HG03025 (cell line): ENCODE results near the gene NADSYN1.
"Not testable (repeated sequence)": the region's sequence is repeated elsewhere in the genome, so short reads cannot be mapped to it uniquely, and the experiment has no call there.

Source experiments
- ATAC-seq: cut with Tn5 transposase; IDR thresholded peaks from one replicate; pipeline ENCODE4 v1.9.1; 2021; ENCODE audit warnings: mild to moderate bottlenecking, moderate library complexity; ENCODE audit not compliant: unreplicated experiment, low FRiP score

Gene NADSYN1

DNA sequence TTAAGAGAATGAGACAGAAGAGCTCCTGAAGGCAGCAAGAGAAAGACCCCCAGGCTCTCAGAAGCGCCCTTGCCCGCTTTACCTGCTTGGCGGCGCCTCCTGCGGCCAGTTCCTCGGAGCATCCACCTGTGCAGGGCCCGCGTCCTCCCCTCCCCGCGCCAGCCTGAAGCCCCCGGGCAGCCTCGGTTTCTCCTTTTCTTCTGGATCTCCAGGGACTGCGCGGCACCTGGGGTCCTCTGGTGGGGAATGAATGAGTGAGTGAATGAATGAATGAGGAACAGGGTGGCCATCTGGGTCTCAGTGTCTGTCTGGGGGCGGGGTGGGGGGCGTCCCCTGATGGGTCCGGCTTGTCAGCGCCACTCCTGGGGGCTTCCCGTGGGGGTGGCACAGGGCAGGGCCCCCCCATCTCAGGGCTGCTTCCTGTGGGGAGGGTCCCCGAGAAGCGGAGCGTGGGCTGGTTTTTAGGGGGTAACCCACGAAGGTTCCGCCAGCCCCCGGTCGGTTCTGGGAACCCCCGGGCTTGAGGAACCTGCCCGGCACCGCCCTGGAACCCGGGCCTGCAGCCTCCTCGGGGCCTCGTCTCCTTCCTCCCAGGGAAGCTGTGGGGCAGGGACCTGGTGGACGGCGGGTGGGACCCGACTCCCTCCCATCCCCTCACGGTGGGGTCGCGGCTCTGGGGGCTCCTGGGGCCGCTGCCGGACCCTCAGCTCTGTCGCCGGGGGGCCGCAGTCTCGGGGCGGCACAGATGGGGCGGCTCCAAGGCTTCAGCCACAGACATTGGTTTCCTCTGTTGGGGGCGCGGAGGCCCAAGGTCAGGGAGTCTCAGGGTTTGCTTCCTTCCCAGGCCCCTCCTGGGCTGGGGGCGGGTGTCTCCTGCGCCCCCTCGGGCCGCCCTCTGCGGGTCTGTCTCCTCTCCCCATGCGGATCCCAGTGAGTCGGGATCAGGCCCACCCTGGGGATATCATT lies 65.8 kb downstream of the NADSYN1 start:
- ATAC-seq, result no peak

DNA sequence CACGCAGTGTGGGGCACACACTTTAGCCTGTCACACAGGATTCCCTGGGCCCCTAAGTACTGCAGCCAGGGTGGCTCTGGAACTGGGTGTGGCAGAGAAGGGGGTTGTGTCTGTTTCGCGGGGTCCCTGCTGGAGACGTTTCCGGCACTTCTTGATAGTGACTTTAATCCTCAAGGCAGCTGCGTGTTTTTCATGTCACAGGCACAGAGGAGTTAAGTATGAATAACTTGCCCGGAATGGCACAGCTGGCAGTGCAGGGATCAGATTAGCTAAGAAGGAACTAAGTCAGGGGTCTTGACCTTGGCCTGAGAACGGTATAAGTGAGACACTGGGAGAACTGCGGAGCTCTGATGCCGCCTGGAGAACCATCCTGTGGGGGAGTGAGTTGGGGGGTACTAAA lies 66.5 kb downstream of the NADSYN1 start:
- ATAC-seq, result no peak

DNA sequence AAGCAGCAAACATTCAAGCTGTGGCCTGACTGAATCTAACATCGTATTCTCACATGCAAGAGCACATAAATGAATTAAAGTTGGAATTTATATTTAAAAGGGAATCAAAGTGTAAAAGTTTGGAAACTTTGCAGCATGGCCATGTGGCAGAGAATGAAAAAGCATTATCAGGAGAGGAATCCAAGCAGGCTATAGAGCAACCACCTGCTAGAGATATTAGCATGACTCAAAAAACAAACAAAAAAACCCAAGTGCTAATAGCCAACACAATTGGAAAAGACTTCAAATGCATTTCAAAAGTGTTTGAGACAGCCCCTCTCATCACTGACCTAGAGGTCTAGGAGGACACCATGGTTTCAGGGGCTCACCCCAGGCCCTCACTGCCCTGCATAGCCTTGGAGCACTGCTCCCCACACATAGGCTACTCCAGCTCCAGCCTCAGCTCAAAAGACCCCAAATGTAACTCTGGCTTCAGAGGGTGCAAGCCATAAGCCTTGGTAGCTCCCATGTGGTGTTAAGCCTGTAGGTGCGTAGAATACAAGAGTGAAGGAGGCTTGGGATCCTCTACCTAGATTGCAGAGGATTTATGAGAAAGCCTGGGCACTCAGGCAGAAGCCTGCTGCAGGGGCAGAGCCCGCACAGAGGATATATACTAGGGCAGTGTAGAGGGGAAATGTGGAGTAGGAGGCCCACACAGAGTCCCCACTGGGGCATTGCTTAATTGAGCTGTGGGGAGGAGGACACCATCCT lies 72.4 kb downstream of the NADSYN1 start:
- no peak for ATAC-seq

DNA sequence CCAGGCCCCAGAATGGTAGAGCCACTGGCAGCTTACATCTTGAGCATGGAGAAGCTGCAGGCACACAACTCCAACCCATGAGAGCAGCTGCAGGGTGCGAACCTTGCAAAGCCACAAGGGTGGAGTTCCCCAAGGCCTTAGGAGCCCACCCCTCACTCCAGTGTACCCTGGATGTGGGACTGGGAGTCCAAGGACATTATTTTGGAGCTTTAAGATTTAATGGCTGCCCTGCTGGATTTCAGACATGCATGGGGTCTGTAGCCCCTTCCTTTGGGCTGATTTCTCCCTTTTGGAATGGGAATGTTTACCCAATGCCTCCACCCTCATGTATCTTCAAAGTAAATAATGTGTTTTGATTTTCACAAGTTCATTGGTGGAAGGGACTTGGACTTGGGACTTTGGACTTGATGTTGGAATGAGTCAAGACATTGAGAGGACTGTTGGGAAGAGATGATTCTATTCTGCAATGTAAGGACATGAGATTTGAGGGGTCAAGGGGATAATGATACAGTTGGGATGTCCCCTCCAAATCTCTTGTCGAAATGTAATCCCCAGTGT lies 73.0 kb downstream of the NADSYN1 start:
- no peak for ATAC-seq

DNA sequence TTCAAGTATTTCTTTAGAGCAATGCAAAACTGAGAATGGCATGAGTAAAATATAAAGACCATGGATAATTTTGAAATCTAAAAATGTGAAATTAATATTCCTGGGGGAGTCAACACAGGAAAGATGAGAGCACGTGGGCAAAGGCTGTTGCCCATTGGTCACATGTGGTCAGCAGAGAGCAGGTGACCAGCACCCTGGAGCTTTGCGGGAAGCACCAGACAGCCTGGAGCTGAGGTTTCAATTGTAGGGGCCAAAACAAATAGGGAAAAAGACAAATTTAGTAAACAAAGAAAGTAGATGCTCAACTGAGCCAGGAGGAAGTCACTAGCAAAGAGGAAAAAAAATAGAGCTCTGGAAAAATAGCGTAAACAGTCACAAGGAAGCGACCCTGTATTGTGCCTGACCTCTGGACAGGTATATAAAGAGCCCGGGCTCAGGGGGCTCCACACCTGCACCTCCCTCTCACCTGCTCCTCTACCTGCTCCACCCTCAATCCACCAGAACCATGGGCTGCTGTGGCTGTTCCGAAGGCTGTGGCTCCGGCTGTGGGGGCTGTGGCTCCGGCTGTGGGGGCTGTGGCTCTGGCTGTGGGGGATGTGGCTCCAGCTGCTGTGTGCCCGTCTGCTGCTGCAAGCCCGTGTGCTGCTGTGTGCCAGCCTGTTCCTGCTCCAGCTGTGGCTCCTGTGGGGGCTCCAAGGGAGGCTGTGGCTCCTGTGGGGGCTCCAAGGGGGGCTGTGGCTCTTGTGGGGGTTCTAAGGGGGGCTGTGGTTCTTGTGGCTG lies 74.0 kb downstream of the NADSYN1 start, which contains the start of gene KRTAP5-7:
Gene KRTAP5-7, plus strand, starts transcription at position 472 of the 780 bp plus-strand sequence. Its CDS starts 34 bp downstream, at position 506.
- ATAC-seq, result not testable (repeated sequence)

DNA sequence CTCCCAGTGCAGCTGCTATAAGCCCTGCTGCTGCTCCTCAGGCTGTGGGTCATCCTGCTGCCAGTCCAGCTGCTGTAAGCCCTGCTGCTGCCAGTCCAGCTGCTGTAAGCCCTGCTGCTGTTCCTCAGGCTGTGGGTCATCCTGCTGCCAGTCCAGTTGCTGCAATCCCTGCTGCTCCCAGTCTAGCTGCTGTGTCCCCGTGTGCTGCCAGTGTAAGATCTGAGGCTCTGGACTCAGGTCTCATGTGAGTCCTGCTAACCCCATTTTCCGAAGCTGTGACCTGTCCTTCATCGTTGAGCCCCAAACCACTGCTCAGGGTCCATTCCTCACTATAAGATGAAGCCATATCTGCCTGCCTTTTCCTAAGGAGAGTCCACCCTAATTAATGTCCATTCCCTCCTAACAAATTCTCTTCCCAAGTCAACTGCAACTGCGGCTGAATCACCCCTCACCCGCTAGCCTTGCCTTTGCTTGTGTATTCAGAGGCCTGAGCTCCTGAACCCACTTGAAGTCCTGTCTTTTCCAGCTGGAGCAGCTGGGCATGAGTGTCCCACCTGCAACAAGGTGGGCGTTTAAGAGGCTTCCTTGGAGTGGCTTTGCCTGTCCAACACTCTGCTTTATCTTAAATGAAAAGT lies 74.7 kb downstream of the NADSYN1 start:
- no peak for ATAC-seq

DNA sequence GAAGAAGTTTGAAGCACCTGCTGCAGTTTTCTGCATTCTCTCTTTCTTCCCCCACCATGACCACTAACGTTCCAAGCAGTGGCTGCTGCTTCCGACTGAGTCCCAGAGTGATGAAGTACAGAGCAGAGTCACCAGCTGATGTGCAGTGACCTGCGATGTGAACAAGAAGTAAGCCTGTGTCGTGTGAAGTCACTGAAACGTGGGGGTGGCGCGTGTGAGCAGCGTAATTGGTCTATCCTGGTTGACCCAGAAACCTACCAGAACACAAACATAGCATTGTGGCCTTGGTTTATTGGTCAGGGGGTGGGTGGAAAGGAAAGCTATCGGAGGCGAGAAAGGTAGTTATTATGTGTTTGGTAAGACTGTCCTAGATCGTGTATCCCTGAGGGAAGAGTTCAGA lies 77.6 kb downstream of the NADSYN1 start:
- no peak for ATAC-seq

DNA sequence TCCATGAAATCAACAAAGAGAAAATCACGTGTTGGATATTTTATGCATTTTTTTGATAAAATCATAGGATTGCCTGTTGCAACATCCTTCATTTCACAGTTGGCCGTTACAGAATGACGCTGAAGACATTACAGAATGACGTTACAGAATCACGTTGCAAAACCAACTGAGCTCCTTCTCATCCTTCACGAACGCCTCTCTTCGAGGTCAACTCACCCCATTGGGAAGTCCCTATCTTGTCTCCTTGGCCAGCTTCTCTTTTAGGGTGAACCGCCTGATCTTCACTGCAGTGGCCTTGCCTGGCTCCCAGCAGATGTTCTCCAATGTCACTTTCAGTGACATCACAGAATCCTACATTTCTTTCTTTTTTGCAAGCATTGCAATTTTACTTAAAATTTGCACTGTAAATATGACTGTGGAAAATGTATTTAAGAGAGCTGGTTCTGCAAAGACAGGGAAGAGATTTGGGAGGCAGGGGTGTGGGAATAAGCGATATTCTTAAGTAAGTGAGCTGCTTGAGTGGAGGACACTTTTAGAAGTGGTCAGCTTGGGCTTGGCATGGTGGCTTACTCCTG lies 79.1 kb downstream of the NADSYN1 start:
- ATAC-seq, result no peak

DNA sequence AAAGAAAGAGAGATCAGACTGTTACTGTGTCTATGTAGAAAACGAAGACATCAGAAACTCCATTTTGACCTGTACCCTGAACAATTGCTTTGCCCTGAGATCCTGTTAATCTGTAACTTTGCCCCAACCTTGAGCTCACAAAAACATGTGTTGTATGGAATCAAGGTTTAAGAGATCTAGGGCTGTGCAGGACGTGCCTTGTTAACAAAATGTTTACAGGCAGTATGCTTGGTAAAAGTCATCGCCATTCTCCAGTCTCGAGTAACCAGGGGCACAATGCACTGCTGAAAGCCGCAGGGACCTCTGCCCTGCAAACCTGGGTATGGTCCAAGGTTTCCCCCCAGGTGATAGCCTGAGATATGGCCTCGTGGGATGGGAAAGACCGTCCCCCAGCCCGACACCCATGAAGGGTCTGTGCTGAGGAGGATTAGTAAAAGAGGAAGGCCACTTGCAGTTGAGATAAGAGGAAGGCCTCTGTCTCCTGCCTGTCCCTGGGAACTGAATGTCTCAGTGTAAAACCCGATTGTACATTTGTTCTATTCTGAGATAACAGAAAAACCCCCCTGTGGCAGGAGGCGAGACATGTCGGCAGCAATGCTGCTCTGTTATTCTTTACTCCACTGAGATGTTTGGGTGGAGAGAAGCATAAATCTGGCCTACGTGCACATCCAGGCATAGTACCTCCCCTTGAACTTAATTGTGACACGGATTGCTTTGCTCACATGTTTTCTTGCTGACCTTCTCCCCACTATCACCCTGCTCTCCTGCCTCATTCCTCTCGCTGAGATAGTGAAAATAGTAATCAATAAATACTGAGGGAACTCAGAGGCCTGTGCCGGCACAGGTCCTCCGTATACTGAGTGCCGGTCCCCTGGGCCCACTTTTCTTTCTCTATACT lies 82.0 kb downstream of the NADSYN1 start:
- ATAC-seq, result not testable (repeated sequence)

DNA sequence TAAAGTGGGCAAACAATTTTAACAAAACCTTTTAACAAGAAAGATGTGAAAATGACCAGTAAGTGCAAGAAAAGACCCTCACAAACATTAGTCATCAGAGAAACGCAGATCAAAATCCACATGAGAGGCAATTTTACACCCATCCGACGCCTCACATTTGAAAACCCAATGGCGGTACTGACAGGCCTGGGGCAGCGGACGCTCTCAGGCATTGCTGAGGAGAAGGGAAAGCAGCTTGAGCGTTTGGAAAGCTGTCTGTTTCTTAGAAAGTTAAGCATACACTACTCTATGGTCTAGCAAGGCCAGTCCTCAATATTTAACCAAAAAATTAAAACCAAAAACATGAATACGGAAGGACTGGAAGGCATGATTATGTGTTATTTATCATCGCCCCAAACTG lies 82.8 kb downstream of the NADSYN1 start:
- ATAC-seq, result no peak

DNA sequence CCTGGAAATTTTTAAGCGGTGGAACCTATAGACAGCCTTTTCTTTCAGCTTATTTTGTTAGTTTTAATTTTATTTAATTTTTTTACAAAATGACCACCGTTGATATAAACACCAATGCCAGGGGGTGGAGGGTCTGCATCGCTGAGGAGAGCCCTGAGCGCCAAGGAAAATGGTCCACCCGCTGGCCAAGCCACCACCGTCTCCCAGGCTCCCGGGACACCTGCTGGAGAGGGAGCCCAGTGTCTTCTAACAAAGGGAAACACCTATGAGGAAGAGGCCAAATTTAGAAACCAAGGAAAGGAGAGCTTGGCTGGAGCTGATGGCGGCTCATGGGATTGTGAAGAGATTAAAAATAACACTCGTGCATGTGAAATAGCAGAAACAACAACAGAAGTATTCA lies 84.5 kb downstream of the NADSYN1 start:
- no peak for ATAC-seq

DNA sequence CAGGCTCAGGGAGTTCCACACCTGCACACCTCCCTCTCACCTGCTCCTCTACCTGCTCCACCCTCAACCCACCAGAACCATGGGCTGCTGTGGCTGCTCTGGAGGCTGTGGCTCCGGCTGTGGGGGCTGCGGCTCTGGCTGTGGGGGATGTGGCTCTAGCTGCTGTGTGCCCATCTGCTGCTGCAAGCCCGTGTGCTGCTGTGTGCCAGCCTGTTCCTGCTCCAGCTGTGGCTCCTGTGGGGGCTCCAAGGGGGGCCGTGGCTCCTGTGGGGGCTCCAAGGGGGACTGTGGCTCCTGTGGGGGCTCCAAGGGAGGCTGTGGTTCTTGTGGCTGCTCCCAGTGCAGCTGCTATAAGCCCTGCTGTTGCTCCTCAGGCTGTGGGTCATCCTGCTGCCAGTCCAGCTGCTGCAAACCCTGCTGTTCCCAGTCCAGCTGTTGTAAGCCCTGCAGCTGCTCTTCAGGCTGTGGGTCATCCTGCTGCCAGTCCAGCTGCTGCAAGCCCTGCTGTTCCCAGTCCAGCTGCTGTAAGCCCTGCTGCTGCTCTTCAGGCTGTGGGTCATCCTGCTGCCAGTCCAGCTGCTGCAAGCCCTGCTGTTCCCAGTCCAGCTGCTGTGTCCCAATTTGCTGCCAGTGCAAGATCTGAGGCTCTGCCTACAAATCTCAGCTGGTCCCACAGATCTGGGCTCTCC lies 85.1 kb downstream of the NADSYN1 start, which contains the start of gene KRTAP5-8:
Gene KRTAP5-8, plus strand, starts transcription at position 49 of the 689 bp plus-strand sequence. Its CDS starts 31 bp downstream, at position 80.
- not testable (repeated sequence) for ATAC-seq

DNA sequence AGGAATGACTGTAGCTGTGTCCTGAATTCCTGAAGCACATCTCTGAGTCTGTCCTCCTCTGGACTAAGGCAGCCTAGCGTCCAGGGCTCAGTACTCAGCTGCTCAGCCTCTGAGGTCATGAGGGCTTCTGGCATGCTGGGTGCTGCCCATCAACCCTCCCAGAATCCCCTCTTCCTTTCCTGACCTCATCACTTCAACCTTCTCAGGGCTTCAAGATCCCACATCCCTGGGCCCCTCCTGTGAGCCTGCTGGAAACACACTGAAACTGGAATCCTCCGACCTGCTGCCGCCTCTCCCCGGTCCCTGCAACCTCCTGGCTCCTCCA lies 85.6 kb downstream of the NADSYN1 start:
- no peak for ATAC-seq

DNA sequence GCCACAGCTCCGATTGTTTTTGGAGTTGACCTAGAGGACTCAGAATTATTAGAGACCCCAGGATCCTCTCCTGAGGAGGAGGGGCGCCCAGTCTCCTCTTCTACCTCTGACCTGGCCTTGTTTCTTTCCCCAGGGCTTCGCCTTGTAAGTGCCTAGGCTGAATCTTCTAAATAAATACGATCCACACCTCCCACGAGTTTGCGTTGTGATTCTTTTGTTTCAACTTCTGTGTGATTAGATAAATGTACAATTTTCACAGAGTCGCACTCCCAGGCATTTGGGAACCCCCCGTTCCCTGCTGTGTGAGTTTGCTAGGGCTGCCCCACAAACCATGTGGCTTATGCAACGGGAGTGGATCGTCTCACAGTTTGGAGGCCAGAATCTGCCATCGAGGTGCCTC lies 86.0 kb downstream of the NADSYN1 start:
- ATAC-seq, result no peak

DNA sequence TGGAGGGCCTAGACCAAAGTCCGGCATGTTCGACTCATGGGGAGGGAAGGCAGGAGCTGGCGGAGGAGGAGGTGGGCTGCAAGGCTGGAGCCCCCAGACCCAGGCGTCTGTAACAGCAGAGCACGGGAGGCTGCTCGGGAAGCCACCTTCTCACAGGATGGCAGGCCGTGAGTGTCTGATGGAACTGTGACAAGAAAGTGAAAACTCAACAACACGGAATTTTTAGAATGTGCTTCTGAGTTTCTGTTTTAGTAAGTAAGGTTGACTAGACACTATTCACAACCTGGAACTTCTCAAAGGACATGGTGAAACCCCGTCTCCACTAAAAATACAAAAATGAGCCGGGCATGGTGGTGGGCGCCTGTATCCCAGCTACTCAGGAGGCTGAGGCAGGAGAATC lies 87.0 kb downstream of the NADSYN1 start:
- not testable (repeated sequence) for ATAC-seq

DNA sequence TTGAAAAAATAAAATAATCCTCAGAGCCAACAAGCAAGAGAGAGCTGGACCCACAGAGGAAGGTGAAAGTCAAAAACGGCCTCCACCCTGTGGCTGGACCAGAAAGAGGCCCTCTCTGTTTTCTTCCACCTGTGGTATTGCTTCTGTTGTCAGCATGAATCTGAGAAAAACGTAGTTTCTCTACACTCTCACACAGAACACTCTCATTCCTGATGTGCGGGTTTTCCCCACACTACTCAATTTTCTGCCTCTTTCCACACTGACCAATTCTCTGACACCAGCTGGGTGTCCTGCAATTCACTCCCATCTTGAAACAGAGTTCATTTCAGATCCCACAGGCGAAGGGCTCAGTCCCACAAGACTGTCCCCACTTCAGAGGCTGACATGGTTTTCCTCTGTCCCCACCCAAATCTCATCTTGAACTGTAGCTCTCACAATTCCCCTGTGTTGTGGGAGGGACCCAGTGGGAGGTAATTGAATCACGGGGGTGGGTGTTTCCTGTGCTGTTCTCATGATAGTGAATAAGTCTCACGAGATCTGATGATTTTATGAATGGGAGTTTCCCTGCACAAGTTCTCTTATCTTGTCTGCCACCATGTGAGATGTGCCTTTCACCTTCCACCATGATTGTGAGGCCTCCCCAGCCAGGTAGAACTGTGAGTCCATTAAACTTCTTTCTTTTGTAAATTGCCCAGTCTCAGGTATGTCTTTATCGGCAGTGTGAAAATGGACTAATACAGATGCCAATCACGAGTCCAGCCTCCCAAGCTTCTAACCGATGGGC lies 87.7 kb downstream of the NADSYN1 start:
- not testable (repeated sequence) for ATAC-seq

DNA sequence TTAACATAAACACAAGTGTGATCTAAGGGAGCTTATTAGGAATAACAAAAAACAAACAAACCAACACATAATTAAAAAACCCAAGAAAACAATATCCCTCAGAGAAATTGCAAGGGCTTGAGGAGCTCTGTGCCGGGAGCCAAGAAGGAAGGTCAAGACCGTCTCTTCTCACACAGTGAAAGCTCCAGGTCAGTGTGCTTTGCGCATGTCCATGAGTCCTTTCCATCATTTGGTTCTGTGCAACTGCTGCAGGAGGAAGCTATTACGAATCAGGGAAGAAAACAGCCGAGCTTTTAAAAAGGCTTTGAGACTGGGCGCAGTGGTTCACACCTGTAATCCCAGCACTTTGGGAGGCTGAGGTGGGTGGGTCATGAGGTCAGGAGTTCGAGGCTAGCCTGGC lies 89.4 kb downstream of the NADSYN1 start:
- no peak for ATAC-seq
